ENCODE results near the gene ZNF335. TPM values are rescaled to one million over a fixed set of nuclear protein-coding genes. Genes with fewer than 3 reads are reported as not detected.

The ZNF335 gene
- total and polyA plus RNA-seq, 2 of the 13 experiments (the other 11 are each of a cell fraction or from before 2014, with no cell fraction given) = 9.7 to 13.7 TPM

GRCh38 chr20:45934046-45934585 lies 37.9 kb downstream of the ZNF335 start (continued):
- TF ChIP-seq ZBTB10 (CRISPR knock-in tag; IDR thresholded peaks at IDR 0.05; ENCODE audit: borderline replicate concordance) (no peak), SOX6 (IDR thresholded peaks at IDR 0.05) (no peak), SOX6 (CRISPR knock-in tag; IDR thresholded peaks at IDR 0.05) (peak; percentile 66; the same call in 1 of the 2 replicates), E2F5 (CRISPR knock-in tag; conservative IDR thresholded peaks at IDR 0.05) (no peak), REXO4 (CRISPR knock-in tag; IDR thresholded peaks at IDR 0.05; ENCODE audit: borderline replicate concordance) (peak; percentile 86; the same call in 1 of the 2 replicates), HOXA5 (CRISPR knock-in tag; IDR thresholded peaks at IDR 0.05) (no peak), NPAS2 (CRISPR knock-in tag; IDR thresholded peaks at IDR 0.05; ENCODE audit: borderline replicate concordance) (0 out of 2 replicates have a peak, but pooled peaks have one; percentile 23), FUBP1 (CRISPR knock-in tag; IDR thresholded peaks at IDR 0.05; ENCODE audit: borderline replicate concordance) (peak; percentile 98), ZFP1 (CRISPR knock-in tag; IDR thresholded peaks at IDR 0.05) (no peak; the same call in 1 of the 2 replicates), THAP8 (CRISPR knock-in tag; IDR thresholded peaks at IDR 0.05; ENCODE audit: borderline replicate concordance) (0 out of 2 replicates have a peak, but pooled peaks have one; percentile 17), ZNF605 (CRISPR knock-in tag; IDR thresholded peaks at IDR 0.05) (no peak; the same call in 1 of the 2 replicates), PAXIP1 (CRISPR knock-in tag; conservative IDR thresholded peaks at IDR 0.05) (peak; percentile 8; the same call in 1 of the 2 replicates), MEIS1 (CRISPR knock-in tag; IDR thresholded peaks at IDR 0.05; ENCODE audit: borderline replicate concordance) (peak; percentile 96; the same call in 1 of the 2 replicates), BCLAF1 (IDR thresholded peaks at IDR 0.05) (no peak), RCOR2 (CRISPR knock-in tag; IDR thresholded peaks at IDR 0.05) (no peak), ZNF547 (CRISPR knock-in tag; IDR thresholded peaks at IDR 0.05) (no peak)

Data from HepG2 (cell line).